Activated B cell treated with CpG ODN at 0.5 μM for 24 hours (primary cell): Measurements from ENCODE around the gene SPATA2. TPM values are rescaled to one million over a fixed set of nuclear protein-coding genes. Genes with fewer than 3 reads are reported as not detected.
A peak's percentile ranks its signal among the peaks of the same experiment; 100 is the strongest.

Experiments
- ATAC-seq: fragments of 200-7000 bp; cut with Tn5 transposase; one replicate; pipeline ENCODE4 v1.10.0; 2021; ENCODE audit warnings: low read depth, mild to moderate bottlenecking, moderate library complexity
- CTCF ChIA-PET: fragments of 350-600 bp; sonication (Branson Sonifier 250); formaldehyde crosslinking; loops from one replicate; lab custom pipeline; 2021; ENCODE audit warnings: antibody characterized with exemption; lab: Charles Lee
- POLR2A ChIA-PET: fragments of 350-600 bp; sonication (Branson Sonifier 250); formaldehyde crosslinking; loops from one replicate; lab custom pipeline; 2021; ENCODE audit warnings: antibody characterized with exemption; lab: Charles Lee
- DNase-seq: peaks from one replicate; pipeline ENCODE4 v3.0.0; 2022
- H3K27ac Mint-ChIP-seq: one replicate; pipeline ENCODE4 v1.8.0; 2020; ENCODE audit warnings: mixed read lengths
- H3K27me3 Mint-ChIP-seq: one replicate; pipeline ENCODE4 v1.8.0; 2021; ENCODE audit warnings: mixed read lengths
- H3K36me3 Mint-ChIP-seq: one replicate; pipeline ENCODE4 v1.8.0; 2021; ENCODE audit warnings: low read depth, mixed read lengths
- H3K4me1 Mint-ChIP-seq: one replicate; pipeline ENCODE4 v1.8.0; 2021; ENCODE audit warnings: mixed read lengths
- H3K4me3 Mint-ChIP-seq: one replicate; pipeline ENCODE4 v1.8.0; 2020; ENCODE audit warnings: mild to moderate bottlenecking, mixed read lengths
- H3K9me3 Mint-ChIP-seq: one replicate; pipeline ENCODE4 v1.8.0; 2020; ENCODE audit warnings: mixed read lengths
- intact Hi-C: fragments of 100-400 bp; cut with micrococcal nuclease; formaldehyde crosslinking; loops from one replicate; pipeline ENCODE4 v1.15.1; 2024
- total RNA-seq: library from RNA; stranded (reverse); gene quantifications from 2 replicates; pipeline ENCODE4 v1.2.3, GENCODE V29; 2022
- TF ChIP-seq, protein P1 (sequence below): fragments of 200-600 bp; IDR thresholded peaks from one replicate; pipeline ENCODE4 v1.8.0; 2022; ENCODE audit warnings: antibody characterized with exemption, mild to moderate bottlenecking

Gene SPATA2
- total RNA-seq, 1 donor from 2014 or later: 9.4 TPM

- Mint-ChIP-seq H3K9me3 (no peaks in the 10 kb centered on the region), H3K36me3 (peaks cover 23% of the 10 kb centered on the region), H3K4me3 (peak overlapping the region; percentile 19), H3K4me1 (peaks cover 12% of the 10 kb centered on the region), H3K27me3 (no peaks in the 10 kb centered on the region), H3K27ac (no peak overlapping the region)
- TF ChIP-seq, protein P1, sequence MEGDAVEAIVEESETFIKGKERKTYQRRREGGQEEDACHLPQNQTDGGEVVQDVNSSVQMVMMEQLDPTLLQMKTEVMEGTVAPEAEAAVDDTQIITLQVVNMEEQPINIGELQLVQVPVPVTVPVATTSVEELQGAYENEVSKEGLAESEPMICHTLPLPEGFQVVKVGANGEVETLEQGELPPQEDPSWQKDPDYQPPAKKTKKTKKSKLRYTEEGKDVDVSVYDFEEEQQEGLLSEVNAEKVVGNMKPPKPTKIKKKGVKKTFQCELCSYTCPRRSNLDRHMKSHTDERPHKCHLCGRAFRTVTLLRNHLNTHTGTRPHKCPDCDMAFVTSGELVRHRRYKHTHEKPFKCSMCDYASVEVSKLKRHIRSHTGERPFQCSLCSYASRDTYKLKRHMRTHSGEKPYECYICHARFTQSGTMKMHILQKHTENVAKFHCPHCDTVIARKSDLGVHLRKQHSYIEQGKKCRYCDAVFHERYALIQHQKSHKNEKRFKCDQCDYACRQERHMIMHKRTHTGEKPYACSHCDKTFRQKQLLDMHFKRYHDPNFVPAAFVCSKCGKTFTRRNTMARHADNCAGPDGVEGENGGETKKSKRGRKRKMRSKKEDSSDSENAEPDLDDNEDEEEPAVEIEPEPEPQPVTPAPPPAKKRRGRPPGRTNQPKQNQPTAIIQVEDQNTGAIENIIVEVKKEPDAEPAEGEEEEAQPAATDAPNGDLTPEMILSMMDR: no peak
- intact Hi-C loops: no loop called here
- CTCF ChIA-PET: no interaction called here
- POLR2A ChIA-PET: interaction anchor here (1.0 kb wide), 1 partner anchor 42 kb away, joined by 3 read pairs; the partner anchor contains the start of gene RNF114
- no peak for DNase-seq
- peak; percentile 54 for ATAC-seq
Observed at GRCh38 chr20:49894073-49894470, 21.3 kb downstream of the SPATA2 start.

- peaks cover 16% of the 10 kb centered on the region for H3K4me1 Mint-ChIP-seq
- ChIA-PET CTCF (interaction anchor here (1.3 kb wide), 1 partner anchor 284 kb away, joined by 3 read pairs; no protein-coding TSS in a partner anchor), POLR2A (interaction anchor here (1.0 kb wide), 1 partner anchor 43 kb away, joined by 3 read pairs; the partner anchor contains the start of gene RNF114)
- no peaks in the 10 kb centered on the region for H3K9me3 Mint-ChIP-seq
- ATAC-seq: no peak
- TF ChIP-seq, protein P1: no peak
- peaks cover 29% of the 10 kb centered on the region for H3K36me3 Mint-ChIP-seq
- no peak overlapping the region for H3K27ac Mint-ChIP-seq
- no peak for DNase-seq
- intact Hi-C loops: no loop called here
- H3K4me3 Mint-ChIP-seq: peak overlapping the region; percentile 1
- H3K27me3 Mint-ChIP-seq: no peaks in the 10 kb centered on the region
Observed at GRCh38 chr20:49893242-49894072, 21.9 kb downstream of the SPATA2 start.

DNA sequence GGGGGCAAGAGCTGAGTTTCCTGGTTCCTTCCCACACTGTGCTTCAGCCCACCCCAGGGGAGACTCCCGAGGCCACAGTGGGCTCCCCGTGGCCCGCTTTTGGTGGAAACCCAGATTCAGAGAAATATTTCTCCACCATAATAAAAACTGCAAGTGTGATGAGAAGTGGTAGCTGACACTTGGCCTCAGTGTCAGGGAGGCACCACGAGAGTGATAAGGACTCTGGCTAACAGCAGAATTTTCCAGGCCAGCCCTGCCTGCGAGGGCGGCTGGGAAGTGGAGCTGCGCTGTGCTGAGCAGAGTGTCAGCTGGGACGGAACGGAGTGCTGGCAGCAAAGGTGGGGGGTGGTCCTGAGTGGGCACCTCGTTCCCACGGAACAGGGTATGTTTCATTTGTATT, 22.5 kb downstream of the SPATA2 start:
- ATAC-seq (no peak), DNase-seq (no peak)
- TF ChIP-seq, protein P1: no peak
- Mint-ChIP-seq H3K27me3 (no peaks in the 10 kb centered on the region), H3K36me3 (peaks cover 35% of the 10 kb centered on the region), H3K27ac (no peak overlapping the region), H3K4me1 (peaks cover 18% of the 10 kb centered on the region), H3K4me3 (no peak overlapping the region), H3K9me3 (no peaks in the 10 kb centered on the region)
- ChIA-PET CTCF (interaction anchor here (1.3 kb wide), 1 partner anchor 283 kb away, joined by 3 read pairs; no protein-coding TSS in a partner anchor), POLR2A (interaction anchor here (0.9 kb wide), 1 partner anchor 22 kb away, joined by 3 read pairs; no protein-coding TSS in a partner anchor)
- intact Hi-C loops: no loop called here

DNA sequence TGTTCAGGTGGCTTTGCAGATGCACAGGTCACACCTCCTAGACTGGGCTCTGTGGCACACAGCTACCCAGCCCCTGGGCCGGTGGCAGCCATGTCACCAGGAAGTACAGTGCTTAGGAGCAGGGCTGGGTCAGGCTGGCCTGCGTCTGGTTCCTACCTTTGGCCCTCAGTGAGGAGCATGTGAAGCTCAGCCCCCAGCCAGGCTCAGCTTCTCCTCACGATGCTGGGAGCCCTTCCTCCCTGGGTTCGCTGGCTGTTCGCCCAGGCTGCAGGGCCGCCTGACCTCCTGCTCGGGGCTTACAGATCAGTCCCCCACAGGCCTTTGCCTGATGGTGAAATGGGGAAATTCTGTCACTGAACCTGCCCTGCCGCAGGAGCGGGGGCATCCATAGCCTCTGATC, 23.1 kb downstream of the SPATA2 start:
- Mint-ChIP-seq H3K36me3 (peaks cover 41% of the 10 kb centered on the region), H3K27ac (no peak overlapping the region), H3K9me3 (no peaks in the 10 kb centered on the region), H3K27me3 (no peaks in the 10 kb centered on the region), H3K4me3 (no peak overlapping the region), H3K4me1 (peaks cover 18% of the 10 kb centered on the region)
- ChIA-PET POLR2A (interaction anchor here (0.9 kb wide), 1 partner anchor 22 kb away, joined by 3 read pairs; no protein-coding TSS in a partner anchor), CTCF (interaction anchor here (1.3 kb wide), 1 partner anchor 283 kb away, joined by 3 read pairs; no protein-coding TSS in a partner anchor)
- DNase-seq (no peak), ATAC-seq (no peak)
- TF ChIP-seq, protein P1: no peak
- intact Hi-C loops: no loop called here
